GM03348 (cell line): ENCODE data around the gene AASDH.
"Not testable (repeated sequence)": the region's sequence is repeated elsewhere in the genome, so short reads cannot be mapped to it uniquely, and the experiment has no call there.

ENCODE experiments used
- DNase-seq: peaks from one replicate; pipeline ENCODE4 v3.0.0; 2012; ENCODE audit warnings: low spot score

AASDH gene

GRCh38 chr4:56400560-56400959 lies 13.3 kb upstream of the AASDH start:
- DNase-seq: no peak

- no peak for DNase-seq
These were observed 4.0 kb upstream of the AASDH start for GRCh38 chr4:56391270-56391669.

- no peak for DNase-seq
These were observed 2.3 kb upstream of the AASDH start for GRCh38 chr4:56389558-56389957.

GRCh38 chr4:56388306-56388705 lies 1.0 kb upstream of the AASDH start:
- DNase-seq: peak; percentile 6

- DNase-seq: no peak
These were observed 1.2 kb downstream of the AASDH start for GRCh38 chr4:56386091-56386490.

GRCh38 chr4:56375458-56375857 lies 11.8 kb downstream of the AASDH start:
- DNase-seq: no peak

GRCh38 chr4:56374956-56375355 lies 12.3 kb downstream of the AASDH start:
- no peak for DNase-seq

GRCh38 chr4:56372774-56373173 lies 14.5 kb downstream of the AASDH start:
- DNase-seq: no peak

- DNase-seq: no peak
These were observed 15.7 kb downstream of the AASDH start for GRCh38 chr4:56371426-56372220.

GRCh38 chr4:56370377-56370776 lies 16.9 kb downstream of the AASDH start:
- no peak for DNase-seq

GRCh38 chr4:56362981-56363380 lies 24.3 kb downstream of the AASDH start:
- not testable (repeated sequence) for DNase-seq

- no peak for DNase-seq
These were observed 27.2 kb downstream of the AASDH start for GRCh38 chr4:56360071-56360470.

- DNase-seq: no peak
These were observed 30.6 kb downstream of the AASDH start for GRCh38 chr4:56356650-56357049.

GRCh38 chr4:56348576-56348975 lies 38.7 kb downstream of the AASDH start:
- DNase-seq: no peak

- DNase-seq: no peak
These were observed 41.8 kb downstream of the AASDH start for GRCh38 chr4:56345458-56345857.

GRCh38 chr4:56342746-56343145 lies 44.5 kb downstream of the AASDH start:
- DNase-seq: no peak

GRCh38 chr4:56330691-56331090 lies 56.6 kb downstream of the AASDH start:
- no peak for DNase-seq

GRCh38 chr4:56326363-56326762 lies 60.9 kb downstream of the AASDH start:
- DNase-seq: no peak

GRCh38 chr4:56324011-56324610 lies 63.2 kb downstream of the AASDH start:
- DNase-seq: no peak

GRCh38 chr4:56323327-56323726 lies 64.0 kb downstream of the AASDH start:
- DNase-seq: no peak

GRCh38 chr4:56321251-56321650 lies 66.0 kb downstream of the AASDH start:
- DNase-seq: no peak

GRCh38 chr4:56320293-56320692 lies 67.0 kb downstream of the AASDH start:
- DNase-seq: no peak

- DNase-seq: no peak
These were observed 68.7 kb downstream of the AASDH start for GRCh38 chr4:56318555-56318954.

- DNase-seq: no peak
These were observed 69.5 kb downstream of the AASDH start for GRCh38 chr4:56317749-56318148.
